K562 (cell line): ENCODE data around the gene DENND5B. TPM values are rescaled to one million over a fixed set of nuclear protein-coding genes. Genes with fewer than 3 reads are reported as not detected.

Experiments used
- CCAR2 ChIP-seq: fragments of 200-400 bp; formaldehyde crosslinking; IDR thresholded peaks from 2 replicates; pipeline ENCODE4 v1.6.1; 2017; ENCODE audit warnings: mild to moderate bottlenecking, low read depth, low read length
- CREB3 ChIP-seq: fragments of 450-650 bp; conservative IDR thresholded peaks from 2 replicates; pipeline ENCODE4 v1.6.1; 2016; ENCODE audit warnings: missing genetic modification characterization, low read depth, mild to moderate bottlenecking, missing compliant biosample characterization, moderate library complexity
- DNMT1 ChIP-seq: fragments of 450-650 bp; IDR thresholded peaks from 2 replicates; pipeline ENCODE4 v1.6.1; 2016; ENCODE audit warnings: antibody characterized with exemption, mild to moderate bottlenecking
- PKNOX1 ChIP-seq: fragments of 450-650 bp; IDR thresholded peaks from 2 replicates; pipeline ENCODE4 v1.6.1; 2016
- RB1 ChIP-seq: fragments of 450-650 bp; IDR thresholded peaks from 2 replicates; pipeline ENCODE4 v1.6.1; 2017; ENCODE audit warnings: low read depth, mild to moderate bottlenecking
- TARDBP ChIP-seq: fragments of 450-650 bp; IDR thresholded peaks from 2 replicates; pipeline ENCODE4 v1.6.1; 2016
- TBL1XR1 ChIP-seq, 2 experiments: IDR thresholded peaks; 2 replicates each; pipeline ENCODE4 v1.6.1; 2012; ENCODE audit warnings: improper control_type of control experiment in 2 of 2, low read length in 2 of 2, mild to moderate bottlenecking in 1 of 2
- ZBTB33 ChIP-seq: sonication (generic); formaldehyde crosslinking; IDR thresholded peaks from 2 replicates; pipeline ENCODE4 v1.8.1; 2023; ENCODE audit warnings: mild to moderate bottlenecking, missing genetic modification reagents
- ZNF639 ChIP-seq, 2 experiments: fragments of 200-800 bp in 1 of 2; sonication (Bioruptor generic) in 1 of 2; sonication (generic) in 1 of 2; formaldehyde crosslinking in 1 of 2; IDR thresholded peaks in 1 of 2; conservative IDR thresholded peaks in 1 of 2; 2 replicates each; pipeline versions ENCODE4 v1.5.0 to v1.6.1; 2016 to 2020; ENCODE audit warnings: missing compliant biosample characterization in 1 of 2, missing genetic modification characterization in 1 of 2, missing genetic modification reagents in 1 of 2
- polyA plus RNA-seq, 8 experiments: library from polyadenylated mRNA; depleted of rRNA in 4 of 8; stranded (reverse) in 5 of 8; unstranded in 3 of 8; fragments of >200 nt; fragmentation: Nextera tagmentation in 2 of 8; fragmentation: Illumina TruSeq in 1 of 8; extraction: Ambion mirVana in 2 of 8; extraction: Trizol in 1 of 8; gene quantifications; 2 replicates each; pipeline versions ENCODE4 v1.2.1 to v1.2.3, GENCODE V29; 2011 to 2014; ENCODE audit warnings: inconsistent platforms in 1 of 8, missing spikeins in 1 of 8
- total RNA-seq, 7 experiments: library from RNA; depleted of rRNA in 6 of 7; stranded (reverse); fragments of >200 nt in 6 of 7; fragmentation: Illumina TruSeq in 2 of 7; extraction: Trizol in 2 of 7; gene quantifications; 2 replicates each; pipeline versions ENCODE4 v1.2.1 to v1.2.3, GENCODE V29; 2011 to 2021; ENCODE audit warnings: low replicate concordance in 1 of 7

The DENND5B gene
- total and polyA plus RNA-seq, 9 of the 15 experiments (the other 6 are each of a cell fraction or from before 2014, with no cell fraction given), result 0.99 to 6.0 (median 3.6) TPM

- no peak for TF ChIP-seq CREB3 (tag)
- no peak for TF ChIP-seq ZNF639 (CRISPR knock-in tag; conservative IDR thresholded peaks at IDR 0.05 in 1 of 2, IDR thresholded peaks at IDR 0.05 in 1 of 2)
- TF ChIP-seq TBL1XR1 (IDR thresholded peaks at IDR 0.05; ENCODE audit: low read length in 2 of 2), result no peak
- no peak for TF ChIP-seq PKNOX1
- no peak for TF ChIP-seq CCAR2
- no peak for TF ChIP-seq RB1
- TF ChIP-seq DNMT1, result no peak
- TF ChIP-seq ZBTB33 (CRISPR knock-in tag), result no peak
- no peak for TF ChIP-seq TARDBP
Measured at GRCh38 chr12:31620311-31620710, 29.4 kb upstream of the DENND5B start (continued).
